GM19324 (cell line): ENCODE results near the gene WDR47.
"Not testable (repeated sequence)": the region's sequence is repeated elsewhere in the genome, so short reads cannot be mapped to it uniquely, and the experiment has no call there.

Experiments used
- ATAC-seq: cut with Tn5 transposase; IDR thresholded peaks from one replicate; pipeline ENCODE4 v1.9.1; 2021; ENCODE audit warnings: mild to moderate bottlenecking, moderate library complexity; ENCODE audit not compliant: unreplicated experiment, low FRiP score

The WDR47 gene

DNA sequence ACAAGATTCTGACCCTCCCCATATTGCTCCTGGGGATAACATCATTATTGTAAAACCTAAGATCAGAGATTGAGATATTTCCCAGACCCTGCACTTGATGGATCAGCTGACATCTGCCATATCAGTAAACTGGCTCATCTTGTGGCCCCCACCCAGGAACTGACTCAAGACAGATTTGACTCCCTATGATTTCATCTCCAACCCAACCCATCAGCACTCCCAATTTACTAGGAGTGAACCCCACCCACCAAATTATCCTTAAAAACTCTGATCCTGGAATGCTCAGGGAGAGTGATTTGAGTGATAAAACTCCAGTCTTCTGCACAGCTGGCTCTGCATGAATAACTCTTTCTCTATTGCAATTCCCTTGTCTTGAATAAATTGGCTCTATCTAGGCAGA, 72.6 kb downstream of the WDR47 start:
- no peak for ATAC-seq

DNA sequence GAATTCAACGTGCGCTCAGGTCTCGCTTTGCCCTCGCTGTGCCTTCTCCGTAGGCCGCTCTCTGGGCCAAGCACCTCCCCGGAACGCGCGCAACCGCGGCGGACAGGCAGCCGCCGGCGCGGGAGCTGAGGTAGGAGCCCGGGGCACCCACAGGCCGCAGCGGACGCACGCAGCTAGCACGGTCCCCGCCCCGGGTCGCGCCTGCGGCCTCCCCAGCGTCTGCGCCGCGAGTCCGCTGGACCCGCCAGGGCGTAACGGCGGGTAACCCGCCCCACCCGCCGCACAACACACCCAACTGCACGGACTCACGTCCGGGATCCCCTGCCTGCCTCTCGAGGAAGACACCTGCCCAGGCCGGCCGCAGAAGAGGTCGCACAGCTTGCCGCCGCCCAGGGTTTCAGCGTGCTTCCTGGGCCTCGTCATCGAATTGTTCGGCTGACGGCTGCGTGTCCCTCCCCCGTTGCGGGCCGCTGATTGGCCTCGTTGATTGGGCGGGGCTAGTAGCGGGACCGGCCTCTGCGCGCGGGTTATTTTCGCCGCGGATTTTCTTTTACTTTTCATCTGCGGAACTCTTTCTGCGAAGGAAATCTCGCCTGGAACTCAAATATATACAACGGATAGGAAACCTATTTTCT, 78.7 kb downstream of the WDR47 start, which contains the start of gene CLCC1:
Gene CLCC1 (minus strand): TSS at position 433 of the 635 bp plus-strand sequence. CDS start 13,047 bp downstream, outside the sequence.
- peak; percentile 93 for ATAC-seq

DNA sequence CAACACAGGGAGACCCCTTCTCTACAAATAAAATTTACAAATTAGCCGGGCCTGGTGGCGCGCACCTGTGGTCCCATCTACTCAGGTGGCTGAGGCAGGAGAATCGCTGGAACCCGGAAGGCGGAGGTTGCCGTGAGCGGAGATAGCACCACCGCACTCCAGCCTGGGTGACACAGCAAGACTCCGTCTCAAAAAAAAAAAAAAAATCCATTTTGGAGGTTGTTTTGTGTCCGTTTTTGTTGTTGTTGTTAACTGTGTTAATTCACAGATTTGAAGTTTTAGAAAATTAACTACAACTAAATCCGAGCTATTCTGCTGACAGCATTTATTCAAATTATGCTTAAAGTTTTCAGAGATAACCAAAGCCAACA, 79.2 kb downstream of the WDR47 start:
- ATAC-seq: no peak

DNA sequence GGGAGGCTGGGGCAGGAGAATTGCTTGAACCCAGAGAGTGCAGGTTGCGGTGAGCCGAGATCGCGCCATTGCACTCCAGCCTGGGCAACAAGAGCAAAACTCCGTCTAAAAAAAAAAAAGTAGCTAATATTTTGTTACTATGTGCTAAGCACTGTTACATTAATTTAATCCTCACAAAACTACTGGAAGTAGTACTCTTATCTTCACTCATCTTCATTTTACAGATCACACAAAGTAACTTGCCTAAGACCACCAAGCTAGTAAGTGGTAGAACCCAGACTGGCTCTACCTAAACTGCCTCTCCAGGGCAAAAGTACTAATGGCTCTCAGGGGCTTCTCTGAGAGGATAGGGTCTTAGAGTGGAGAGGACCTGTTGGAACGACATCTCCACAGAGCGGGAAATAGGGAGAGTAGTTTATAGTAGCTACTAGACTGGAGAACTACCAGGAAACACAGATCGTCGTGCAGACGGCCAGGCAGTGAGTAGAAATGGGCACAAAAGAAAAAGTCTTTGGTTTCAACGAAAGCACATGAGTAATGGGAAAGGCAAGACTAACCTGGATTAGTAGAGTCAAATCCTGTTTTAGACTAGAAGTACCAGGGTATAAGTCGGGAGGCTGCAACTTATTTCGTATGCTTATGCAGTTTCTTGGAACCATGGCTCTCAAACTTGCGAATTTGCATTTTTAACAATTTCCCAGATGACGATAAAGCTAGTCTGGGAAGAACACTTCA, 80.0 kb downstream of the WDR47 start:
- no peak for ATAC-seq

DNA sequence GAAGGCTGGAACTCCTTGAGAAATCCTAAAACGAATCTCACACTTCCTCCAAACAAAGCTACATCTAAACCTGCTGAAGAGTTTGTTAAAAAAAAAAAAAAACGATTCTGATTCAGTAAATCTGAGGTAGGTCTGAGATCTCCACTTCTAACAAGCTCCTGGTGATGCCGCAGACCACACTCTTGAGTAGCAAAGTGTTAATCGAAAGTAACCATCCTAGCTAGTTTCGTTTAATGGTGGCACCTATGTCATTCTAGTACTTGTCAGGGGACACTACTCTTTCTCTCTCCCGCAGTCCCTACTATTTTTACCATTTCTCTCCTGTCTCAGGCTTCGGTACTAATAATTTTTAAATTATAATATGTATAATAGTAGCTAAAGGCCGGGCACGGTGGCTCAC, 80.7 kb downstream of the WDR47 start:
- no peak for ATAC-seq

DNA sequence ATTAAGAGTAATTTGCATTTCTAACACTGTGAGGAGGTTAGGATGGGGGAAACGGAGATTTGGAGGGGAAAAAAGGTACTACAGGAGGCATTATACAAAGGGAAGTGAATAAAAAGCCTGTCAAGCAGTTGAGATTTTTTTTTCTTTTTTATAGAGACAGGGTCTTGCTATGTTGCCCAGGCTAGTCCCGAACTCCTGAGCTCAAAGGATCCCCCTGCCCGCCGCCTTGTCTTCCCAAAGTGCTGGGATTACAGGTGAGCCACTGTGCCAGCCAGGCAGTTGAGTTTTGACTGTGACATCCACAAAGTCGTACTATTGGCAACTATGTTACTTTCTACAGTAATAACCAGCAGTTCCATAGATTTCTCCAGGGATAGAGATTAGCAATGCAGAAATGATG, 81.2 kb downstream of the WDR47 start:
- no peak for ATAC-seq

DNA sequence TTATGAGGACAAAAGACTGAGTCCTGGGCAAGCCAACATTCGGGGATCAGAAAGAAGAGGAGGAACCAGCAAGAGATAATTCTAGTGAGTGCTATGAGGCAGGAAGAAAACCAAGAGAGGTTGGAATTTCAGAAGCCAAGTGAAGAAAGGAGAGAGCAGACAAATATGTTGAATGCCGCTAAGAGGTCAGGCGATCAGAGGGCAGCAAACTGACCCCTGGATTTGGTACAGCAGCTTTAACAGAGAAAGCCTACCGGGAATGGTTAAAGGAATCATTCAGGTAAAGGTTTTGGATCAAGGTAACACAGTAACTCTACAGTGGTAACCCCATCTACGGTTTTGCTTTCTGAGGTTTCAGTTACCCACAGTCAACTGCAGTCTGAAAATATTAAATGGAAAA, 84.0 kb downstream of the WDR47 start:
- ATAC-seq: no peak

DNA sequence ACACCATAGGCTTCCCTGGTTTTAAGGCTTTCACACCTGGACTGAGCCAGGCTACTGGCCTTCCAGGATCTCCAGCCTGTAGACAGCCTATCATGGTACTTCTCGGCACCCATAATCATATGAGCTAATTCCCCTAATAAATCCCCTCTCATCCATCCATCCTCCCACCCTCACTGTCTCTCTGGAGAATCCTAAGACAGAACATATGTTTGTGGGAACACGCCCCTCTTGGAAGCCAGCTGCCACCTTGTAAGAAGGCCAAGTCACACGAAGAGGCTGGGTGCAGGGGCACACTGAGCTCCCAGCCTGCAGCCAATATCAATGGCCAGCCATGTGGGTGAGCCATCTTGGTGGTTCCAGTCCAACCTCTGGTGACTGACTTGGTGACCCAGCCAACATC, 86.0 kb downstream of the WDR47 start:
- ATAC-seq: no peak

DNA sequence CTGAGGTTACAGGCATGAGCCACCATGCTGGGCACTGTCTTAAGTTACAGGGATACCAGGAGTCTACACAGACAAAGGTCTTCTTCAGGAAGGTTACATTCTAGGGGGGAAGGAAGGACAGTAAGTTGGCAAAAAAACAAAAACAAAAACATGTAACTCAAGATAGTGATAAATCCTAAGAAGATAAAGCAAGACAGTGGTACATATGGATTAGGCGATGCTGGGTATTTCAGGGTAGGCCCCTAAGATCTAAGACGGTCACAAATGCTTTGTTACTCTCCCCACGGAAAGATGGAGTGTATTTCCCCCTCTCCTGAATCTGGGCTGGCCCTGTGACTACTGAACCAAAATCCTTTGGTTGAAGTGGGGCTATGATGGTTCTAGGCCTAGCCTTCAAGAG, 86.8 kb downstream of the WDR47 start:
- no peak for ATAC-seq

DNA sequence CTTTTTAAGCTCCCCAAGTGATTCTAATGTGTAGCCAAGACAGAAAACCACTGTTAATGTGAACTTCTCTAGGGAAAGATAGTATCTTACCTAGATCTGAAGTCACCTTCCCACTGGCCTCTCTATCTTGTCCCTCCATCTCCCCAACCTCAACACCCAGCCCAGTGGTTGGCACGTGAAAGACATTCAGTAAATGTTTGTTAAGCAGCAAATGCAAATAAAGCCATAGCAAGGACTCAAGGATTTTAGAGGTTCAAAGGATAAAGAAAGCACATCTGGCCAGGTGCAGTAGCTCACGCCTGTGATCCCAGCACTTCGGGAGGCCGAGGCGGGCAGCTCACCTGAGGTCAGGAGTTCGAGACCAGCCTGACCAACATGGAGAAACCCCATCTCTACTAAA, 88.5 kb downstream of the WDR47 start:
- no peak for ATAC-seq

DNA sequence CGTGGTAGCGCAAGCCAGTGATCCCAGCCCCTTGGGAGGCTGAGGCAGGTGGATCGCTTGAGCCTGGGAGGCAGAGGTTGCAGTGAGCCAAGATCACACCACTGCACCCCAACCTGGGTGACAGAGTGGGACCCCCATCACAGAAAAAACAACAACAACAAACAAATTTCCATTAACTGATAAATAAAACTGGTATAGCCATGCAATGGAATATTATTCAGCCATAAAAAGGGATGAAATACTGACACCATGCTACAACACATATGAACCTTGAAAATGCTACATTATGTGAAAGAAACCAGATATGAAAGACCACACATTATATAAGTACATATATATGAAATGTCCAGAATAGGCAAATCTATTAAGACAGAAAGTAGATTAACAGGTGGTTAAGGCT, 90.7 kb downstream of the WDR47 start:
- ATAC-seq: no peak

DNA sequence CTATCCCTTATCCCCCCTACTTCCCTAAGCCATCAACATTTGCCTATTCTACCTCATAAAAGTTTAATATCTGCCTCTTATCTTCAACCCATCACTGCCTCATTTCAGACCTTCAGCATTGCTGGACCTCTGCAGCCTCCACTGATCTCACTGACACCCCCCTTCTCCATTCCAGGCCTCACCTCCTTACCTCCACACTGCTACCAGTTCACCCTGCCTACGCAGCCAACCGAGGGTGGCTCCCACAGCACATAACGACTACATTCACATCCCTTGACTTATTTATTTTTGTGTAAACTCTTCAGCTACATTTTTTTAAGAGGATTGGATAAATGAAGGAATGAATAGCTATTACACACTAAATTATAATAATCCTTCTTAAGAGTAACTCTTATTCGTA, 92.9 kb downstream of the WDR47 start:
- no peak for ATAC-seq

DNA sequence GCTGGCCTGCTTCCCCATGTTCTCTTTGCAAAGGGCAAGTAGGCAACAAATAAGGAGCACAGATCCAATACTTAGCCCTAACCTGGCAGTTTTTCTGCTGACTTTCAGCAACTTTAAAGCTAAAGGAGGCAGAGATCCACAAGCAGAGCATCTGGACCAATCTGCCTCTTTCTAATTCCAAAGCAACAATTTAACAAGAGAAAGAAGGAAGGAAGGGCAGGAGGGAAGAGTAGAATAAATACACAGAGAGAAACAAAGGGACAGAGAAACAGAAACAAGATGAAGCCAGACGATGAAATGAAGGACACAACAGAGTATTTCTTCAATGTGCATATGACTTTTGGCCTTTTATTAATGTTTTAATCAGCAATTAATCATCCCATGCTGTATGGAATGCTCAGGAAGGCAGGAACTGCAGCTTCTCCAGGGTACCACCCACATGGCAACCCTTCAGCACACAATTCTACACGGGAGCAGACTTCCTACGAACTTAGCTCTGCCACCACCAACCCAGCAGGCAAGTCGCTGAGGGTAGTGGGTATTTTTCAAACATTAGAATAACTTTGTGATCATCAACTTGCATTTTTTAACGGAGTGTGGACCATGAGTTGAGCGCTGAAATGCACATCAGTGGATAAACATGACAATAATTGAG, 93.9 kb downstream of the WDR47 start:
- no peak for ATAC-seq

DNA sequence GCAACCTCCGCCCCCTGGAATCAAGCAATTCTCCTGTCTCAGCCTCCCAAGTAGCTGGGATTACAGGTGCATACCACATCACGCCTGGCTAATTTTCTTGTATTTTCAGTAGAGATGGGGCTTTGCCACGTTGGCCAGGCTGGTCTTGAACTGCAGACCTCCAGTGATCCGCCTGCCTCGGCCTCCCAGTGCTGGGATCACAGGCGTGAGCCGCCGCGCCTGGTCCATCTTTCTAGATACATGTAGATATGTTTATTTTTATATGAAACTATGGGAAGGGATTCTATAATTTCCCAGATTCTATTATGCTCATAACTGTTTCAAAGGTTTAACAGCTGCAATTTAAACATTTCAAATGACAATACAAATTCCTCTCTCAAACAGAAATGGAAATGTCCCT, 105.7 kb downstream of the WDR47 start:
- no peak for ATAC-seq

DNA sequence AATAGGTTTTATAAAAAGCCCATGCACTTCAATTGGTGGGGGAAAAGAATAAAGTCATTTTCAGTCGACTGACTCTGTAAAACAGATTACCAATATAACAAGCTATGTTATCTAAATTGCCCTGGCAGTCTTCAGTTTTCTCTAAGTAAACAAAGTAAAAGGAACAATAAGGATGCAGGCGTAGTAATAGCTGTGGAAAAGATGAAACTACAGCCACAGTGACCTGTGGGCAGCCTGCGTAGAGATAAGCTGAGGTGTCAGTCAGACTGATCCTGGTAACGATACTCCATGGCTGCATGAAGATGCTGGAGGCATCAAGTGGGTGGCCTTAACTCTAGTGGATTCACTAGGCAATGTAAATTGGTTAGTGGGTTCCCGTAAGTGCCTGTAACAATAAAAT, 108.0 kb downstream of the WDR47 start:
- no peak for ATAC-seq

DNA sequence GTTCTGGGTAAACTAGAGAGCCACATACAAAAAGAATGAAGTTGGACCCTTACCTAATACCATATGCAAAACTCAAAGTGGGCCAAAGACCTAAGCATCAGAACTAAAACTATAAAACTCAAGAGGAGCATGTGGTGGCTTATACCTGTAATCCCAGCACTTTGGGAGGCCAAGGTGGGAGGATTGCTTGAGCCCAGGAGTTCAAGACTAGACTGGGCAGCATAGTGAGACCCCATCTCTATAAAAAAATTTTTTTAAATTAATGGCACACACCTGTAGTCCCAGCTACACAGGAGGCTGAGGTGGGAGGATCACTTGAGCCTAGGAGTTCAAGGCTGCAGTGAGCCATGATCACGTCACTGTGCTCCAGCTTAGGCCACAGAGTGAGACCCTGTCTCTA, 114.3 kb downstream of the WDR47 start:
- ATAC-seq: not testable (repeated sequence)

DNA sequence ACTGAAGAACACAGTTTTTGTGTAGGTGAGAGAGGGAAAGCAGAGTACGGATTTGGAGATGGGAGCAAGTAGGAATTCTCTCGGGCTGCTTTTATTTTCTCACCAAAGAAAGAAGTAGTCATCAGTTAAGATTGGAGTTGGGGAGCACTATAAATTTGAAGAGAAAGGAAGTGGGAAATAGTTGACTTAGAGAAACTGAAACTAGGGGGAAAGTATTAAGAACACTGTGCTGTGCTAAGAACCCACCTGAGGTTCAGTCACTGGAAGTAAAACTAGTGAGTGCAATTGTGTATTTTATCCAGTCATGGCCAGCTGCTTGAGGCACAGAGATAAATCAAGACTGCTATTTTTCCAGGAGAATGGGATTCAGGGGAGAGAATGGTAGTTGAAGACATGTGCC, 116.0 kb downstream of the WDR47 start:
- ATAC-seq: no peak
